Islet of Langerhans (tissue), 1 donor: Measurements from ENCODE around the gene TMEM158.

Experiments
- FAIRE-seq: peaks from one replicate; lab custom pipeline; 2011; peaks lifted over from hg19 to GRCh38; lab: Jason Lieb, UNC

Gene TMEM158

GRCh38 chr3:45199837-45200648 is 26.0 kb downstream of the TMEM158 start:
- FAIRE-seq, result no peak

DNA sequence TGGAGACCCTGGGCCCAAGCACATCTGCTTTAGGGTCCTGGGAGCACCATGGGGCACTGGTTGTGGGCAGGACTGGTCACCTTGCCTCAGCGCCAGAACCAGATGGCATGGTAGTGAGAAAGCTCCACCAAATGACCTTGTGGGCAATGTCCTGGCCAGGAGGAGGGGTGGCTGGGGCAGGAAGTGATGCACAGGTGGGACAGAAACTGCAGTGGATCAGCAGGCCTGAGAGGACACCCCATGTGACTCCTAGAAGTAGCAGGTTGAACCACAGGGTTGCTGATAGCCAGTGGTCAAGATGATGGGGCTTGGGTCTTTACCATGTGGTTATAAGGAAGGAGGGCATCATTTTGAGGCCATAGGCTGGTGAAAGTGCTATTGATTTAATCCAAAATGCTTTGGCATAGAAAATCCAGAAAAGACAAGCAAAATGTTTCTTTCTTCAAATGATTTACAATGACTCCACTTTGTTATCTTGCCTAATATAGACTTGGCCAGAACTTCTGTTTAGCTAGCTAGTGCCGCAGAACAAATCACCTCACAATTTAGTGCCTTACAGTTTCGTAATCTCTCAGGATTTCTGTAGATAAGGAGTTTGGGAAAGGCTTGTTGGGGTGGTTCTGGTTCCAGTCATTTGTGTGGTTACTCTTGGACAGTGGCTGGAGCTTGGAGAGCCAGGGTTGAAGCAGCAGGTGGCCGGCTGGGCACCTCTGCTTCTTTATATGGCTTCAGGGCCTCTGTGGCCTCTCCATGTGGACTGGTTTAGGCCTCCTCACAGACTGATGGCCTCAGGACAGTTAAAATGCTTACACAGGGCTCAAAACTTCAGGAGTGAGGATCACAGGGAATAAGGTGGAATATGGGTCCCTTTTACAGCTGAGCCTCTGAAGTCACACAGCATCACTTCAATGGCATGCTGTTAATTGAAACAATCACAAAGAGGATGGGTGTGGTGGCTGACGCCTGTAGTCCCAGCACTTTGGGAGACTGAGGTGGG is 27.5 kb downstream of the TMEM158 start:
- FAIRE-seq, result no peak

- FAIRE-seq, result no peak
These were observed 31.3 kb downstream of the TMEM158 start for GRCh38 chr3:45194791-45195190.

DNA sequence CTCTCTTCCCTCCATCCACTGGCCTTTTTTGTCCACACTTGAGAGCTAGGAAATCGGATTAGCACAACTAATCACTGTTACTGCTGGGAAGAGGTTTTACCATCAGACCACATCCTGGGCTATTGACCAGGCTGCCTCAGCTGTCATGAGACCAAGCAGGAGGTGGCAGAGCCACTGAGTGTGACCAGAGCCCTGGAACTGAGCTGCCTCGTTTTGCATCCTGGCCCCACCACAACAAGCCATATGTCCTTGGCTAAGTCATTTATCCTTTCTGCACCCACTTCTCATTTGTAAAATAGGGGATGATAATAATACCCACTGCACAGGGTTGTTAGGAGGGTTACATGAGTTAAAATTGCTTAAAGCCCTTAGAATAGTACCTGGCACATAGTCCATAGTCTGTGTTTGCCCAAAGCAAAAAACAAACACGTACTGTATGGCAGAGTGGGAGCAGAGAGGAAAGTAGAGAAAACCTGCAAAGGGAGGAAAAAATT is 34.1 kb downstream of the TMEM158 start:
- no peak for FAIRE-seq

GRCh38 chr3:45191424-45191823 is 34.7 kb downstream of the TMEM158 start:
- no peak for FAIRE-seq

DNA sequence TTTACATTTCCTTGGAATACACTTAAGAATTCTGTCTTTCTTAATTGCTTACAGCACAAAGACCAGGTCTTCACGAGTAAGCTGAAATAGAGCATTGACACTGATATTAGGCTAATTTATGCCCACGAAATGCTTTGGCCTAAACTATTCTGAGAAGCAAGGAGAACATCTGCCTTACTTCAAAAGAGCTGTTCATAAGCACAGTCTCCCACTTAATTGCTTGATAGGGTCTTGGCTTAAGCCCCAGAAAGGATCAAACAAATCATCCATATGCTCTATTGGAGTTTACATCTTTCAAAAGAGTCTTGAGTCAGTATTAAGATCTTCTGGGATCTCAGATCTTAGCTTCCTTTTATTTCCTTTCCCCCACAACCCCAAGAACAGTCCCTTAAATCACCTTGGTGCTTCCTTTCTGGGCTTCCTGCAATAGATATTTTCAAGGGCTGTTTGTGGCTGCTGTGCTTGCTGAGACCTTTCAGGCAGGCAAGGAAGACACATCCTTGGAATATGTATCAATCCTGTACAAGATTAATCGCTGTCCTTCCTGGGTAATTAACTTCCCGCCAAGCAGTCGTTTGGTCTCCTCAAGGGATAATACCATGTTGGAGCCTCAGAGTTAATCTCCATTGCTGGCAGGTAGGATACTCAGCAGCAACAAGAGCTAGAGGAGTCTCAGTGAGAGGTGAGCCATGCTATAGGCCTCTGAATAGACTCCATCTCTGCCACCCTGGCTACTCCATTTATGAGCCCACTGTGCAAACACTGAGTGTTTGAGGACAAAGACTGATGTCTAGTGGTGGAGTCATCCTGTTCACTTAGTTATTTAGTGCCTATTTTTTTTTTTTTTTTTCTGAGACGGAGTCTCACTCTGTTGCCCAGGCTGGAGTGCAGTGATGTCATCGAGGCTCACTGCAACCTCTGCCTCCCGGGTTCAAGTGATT is 37.1 kb downstream of the TMEM158 start:
- no peak for FAIRE-seq

- no peak for FAIRE-seq
These were observed 38.4 kb downstream of the TMEM158 start for GRCh38 chr3:45187694-45188141.

- no peak for FAIRE-seq
These were observed 39.2 kb downstream of the TMEM158 start for GRCh38 chr3:45186871-45187270.

GRCh38 chr3:45185461-45185860 is 40.6 kb downstream of the TMEM158 start:
- FAIRE-seq, result no peak

DNA sequence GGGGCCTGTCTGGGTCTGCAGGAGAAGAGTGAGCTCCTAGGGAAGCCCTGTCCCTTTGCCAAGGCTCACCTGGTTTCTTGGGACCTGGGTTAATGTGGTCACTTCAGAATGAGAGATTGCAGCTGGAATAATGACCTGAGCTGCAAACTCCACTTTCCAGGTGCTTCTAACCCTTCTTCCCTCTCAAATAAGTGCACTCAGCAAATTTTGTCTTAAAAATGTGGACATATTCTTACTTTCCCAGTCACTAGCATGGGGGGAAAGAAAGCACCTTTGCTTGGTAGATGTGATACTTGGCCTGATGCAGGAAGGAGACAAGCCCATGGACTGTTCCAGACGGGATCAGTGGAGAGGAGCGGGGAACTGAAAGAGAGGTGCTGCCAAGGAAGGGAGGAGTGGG is 41.0 kb downstream of the TMEM158 start:
- no peak for FAIRE-seq

GRCh38 chr3:45183872-45184262 is 42.2 kb downstream of the TMEM158 start:
- no peak for FAIRE-seq

- no peak for FAIRE-seq
These were observed 42.9 kb downstream of the TMEM158 start for GRCh38 chr3:45182915-45183871.

DNA sequence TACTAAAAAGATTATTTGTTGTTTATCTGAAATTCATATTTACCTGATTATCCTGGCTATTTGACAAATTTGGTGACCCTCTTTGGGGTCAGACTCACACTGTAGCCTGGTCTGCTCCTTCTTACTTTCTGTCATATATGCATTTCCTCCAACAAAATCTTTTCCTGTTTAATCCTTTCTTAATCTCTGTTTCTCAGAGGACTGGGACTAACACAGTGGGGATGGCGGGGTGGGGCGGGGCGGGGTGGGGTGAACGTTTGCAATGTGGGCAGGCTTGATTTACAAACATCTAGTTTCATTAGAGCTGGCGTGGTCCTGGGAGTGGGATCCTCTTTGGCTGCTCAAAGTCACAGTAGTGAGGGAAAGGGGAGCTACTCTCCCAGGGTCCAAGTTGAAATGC is 44.6 kb downstream of the TMEM158 start:
- no peak for FAIRE-seq

GRCh38 chr3:45180899-45181298 is 45.2 kb downstream of the TMEM158 start:
- FAIRE-seq, result no peak

DNA sequence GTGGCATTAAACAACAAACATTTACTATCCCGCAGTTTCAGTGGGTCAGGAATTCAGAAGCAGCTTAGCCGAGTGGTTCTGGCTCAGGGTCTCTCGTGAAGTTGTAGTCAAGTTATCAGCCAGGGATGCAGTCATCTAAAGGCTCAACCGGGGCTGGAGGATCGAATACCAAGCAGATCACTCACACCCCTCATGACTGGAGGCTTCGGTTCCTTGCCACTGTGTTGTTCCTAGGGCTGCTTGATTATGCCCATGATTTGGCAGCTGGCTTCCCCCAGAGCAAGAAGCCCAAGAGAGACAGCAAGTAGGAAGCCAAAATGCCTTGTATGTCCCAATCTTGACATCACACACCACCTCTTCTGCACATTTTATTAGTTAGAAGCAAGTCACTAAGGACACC is 46.0 kb downstream of the TMEM158 start:
- FAIRE-seq, result no peak

GRCh38 chr3:45179163-45179562 is 46.9 kb downstream of the TMEM158 start:
- FAIRE-seq, result no peak

DNA sequence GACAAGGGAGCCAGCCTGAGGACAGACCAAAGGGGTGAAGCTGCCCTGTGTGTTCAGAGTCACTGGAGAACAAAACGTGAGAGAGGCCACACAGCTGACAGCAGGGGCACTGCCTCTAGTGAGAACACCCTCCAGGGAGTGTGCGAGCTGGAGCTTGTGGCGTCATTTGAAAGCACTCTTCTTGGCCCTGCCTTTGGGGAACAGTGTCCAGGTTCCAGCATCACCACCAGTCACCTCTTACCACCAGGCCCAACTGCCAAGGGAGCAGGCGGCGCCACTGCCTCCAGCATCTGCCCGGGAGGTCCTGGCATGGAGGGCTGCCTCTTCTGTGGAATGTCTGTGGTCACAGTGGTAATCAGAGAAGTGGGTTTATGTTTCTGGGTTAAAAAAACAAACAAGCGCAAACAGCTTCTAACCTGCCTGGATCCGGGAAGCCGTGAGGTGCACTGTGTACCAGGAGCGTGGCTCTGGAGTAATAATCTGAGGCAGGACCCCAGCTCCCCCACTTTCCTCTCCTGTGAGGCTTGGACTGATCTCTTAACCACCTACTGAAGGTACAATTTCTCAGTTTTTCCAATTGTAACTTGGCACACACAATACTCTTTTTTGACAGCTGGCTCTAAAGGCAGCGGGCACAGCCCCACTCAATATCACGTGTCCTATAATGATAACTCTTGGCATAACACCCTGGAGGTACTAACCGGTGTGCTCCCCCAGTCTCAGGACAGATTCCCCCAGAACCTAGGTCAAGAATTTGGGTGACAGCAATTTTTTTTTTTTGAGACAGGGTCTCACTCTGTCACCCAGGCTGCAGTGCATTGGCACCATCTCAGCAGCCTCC is 47.7 kb downstream of the TMEM158 start:
- FAIRE-seq, result no peak

- no peak for FAIRE-seq
These were observed 49.2 kb downstream of the TMEM158 start for GRCh38 chr3:45176912-45177311.
